Motor neuron (in vitro differentiated cells): ENCODE data around the gene BTBD9. TPM values are rescaled to one million over a fixed set of nuclear protein-coding genes. Genes with fewer than 3 reads are reported as not detected.

Source experiments
- ATAC-seq, 8 experiments: fragments of 200-7000 bp; cut with Tn5 transposase; replicated peaks in 6 of 8; 2 replicates each; pipeline ENCODE4 v1.8.0; 2021; ENCODE audit warnings: mild to moderate bottlenecking in 8 of 8, moderate library complexity in 8 of 8
- H3K27ac ChIP-seq, 2 donors: fragments of 250-450 bp; sonication (Bioruptor Pico); 2 replicates each; pipeline ENCODE4 v1.9.0; 2021; ENCODE audit warnings: antibody characterized with exemption in 2 of 2, mild to moderate bottlenecking in 2 of 2, moderate library complexity in 1 of 2
- H3K4me1 ChIP-seq, 2 donors: fragments of 250-450 bp; sonication (Bioruptor Pico); replicated peaks in 1 of 2; 2 replicates each; pipeline ENCODE4 v1.6.1; 2021; ENCODE audit warnings: antibody characterized with exemption in 2 of 2, mild to moderate bottlenecking in 2 of 2, moderate library complexity in 1 of 2
- H3K4me3 ChIP-seq, 5 donors: fragments of 250-450 bp; sonication (Bioruptor Pico); 2 replicates each; pipeline ENCODE4 v1.9.0; 2021; ENCODE audit warnings: antibody characterized with exemption in 5 of 5, mild to moderate bottlenecking in 5 of 5, moderate library complexity in 4 of 5
- WGBS, 10 experiments: fragments of 450-650 bp; shearing (Covaris generic); methylation state at CpG; one replicate each; pipeline ENCODE4 v1.0.0; 2022; 5-methylcytosine and 5-hydroxymethylcytosine counted together
- in situ Hi-C, 9 experiments: fragments of 400-800 bp; cut with MboI; loops; one replicate each; pipeline ENCODE4 v1.15.0; 2021; ENCODE audit warnings: low sequenced_read_pairs in 9 of 9, low pct_unique_long_range_greater_than_20kb in 2 of 9; ENCODE audit not compliant: unreplicated experiment in 9 of 9
- total RNA-seq, 8 experiments: library from RNA; unstranded; fragments of 300-600 nt; gene quantifications; 2 replicates each; pipeline versions ENCODE4 v1.2.3 to v1.2.4, GENCODE V29; 2022

BTBD9 gene
- total RNA-seq, 8 experiments from 2014 or later, result 3.8 to 13.0 (median 9.0) TPM

- WGBS, 10 experiments, result 38 to 100% (median 81%) methylated on average over 1 to 3 of the region's 3 CpGs
- H3K4me3 ChIP-seq, result no peak overlapping the region
- no peaks in the 10 kb centered on the region for H3K4me1 ChIP-seq
- in situ Hi-C loops, result no loop called here
- ATAC-seq, result peak in 1 of 8 experiments; percentile 31
- no peak overlapping the region for H3K27ac ChIP-seq
Measured at GRCh38 chr6:38603966-38604365, 35.8 kb downstream of the BTBD9 start.

- no peak overlapping the region for H3K27ac ChIP-seq
- no peaks in the 10 kb centered on the region for H3K4me1 ChIP-seq
- in situ Hi-C loops, result no loop called here
- no peak overlapping the region for H3K4me3 ChIP-seq
- ATAC-seq, result no peak
- 50 to 100% (median 86%) methylated on average over 1 to 2 of the region's 2 CpGs; no CpG with 5 or more reads in 1 of the 10 experiments for WGBS, 10 experiments
Measured at GRCh38 chr6:38603496-38603895, 36.2 kb downstream of the BTBD9 start.

GRCh38 chr6:38599966-38600550, 39.7 kb downstream of the BTBD9 start:
- no peak overlapping the region for H3K4me3 ChIP-seq
- WGBS, 10 experiments, result 78 to 95% (median 90%) methylated on average over 1 to 4 of the region's 4 CpGs; no CpG with 5 or more reads in 3 of the 10 experiments
- in situ Hi-C loops, result no loop called here
- no peak overlapping the region for H3K27ac ChIP-seq
- H3K4me1 ChIP-seq, result no peaks in the 10 kb centered on the region
- ATAC-seq, result no peak

GRCh38 chr6:38599261-38599660, 40.5 kb downstream of the BTBD9 start:
- Histone ChIP-seq H3K27ac (no peak overlapping the region), H3K4me1 (peaks cover 0 to 2% of the 10 kb centered on the region in 2 donors), H3K4me3 (no peak overlapping the region)
- in situ Hi-C loops, result no loop called here
- no peak for ATAC-seq
- 86 to 100% (median 97%) methylated on average over 1 to 5 of the region's 5 CpGs; no CpG with 5 or more reads in 1 of the 10 experiments for WGBS, 10 experiments

GRCh38 chr6:38593998-38594665, 45.6 kb downstream of the BTBD9 start:
- H3K4me3 ChIP-seq, result no peak overlapping the region
- H3K4me1 ChIP-seq, result peaks cover 0 to 8% of the 10 kb centered on the region in 2 donors
- H3K27ac ChIP-seq, result no peak overlapping the region
- ATAC-seq, result peak in 6 of 8 experiments; percentile 22 to 67 (median 38)
- 74 to 100% (median 88%) methylated on average over 1 to 3 of the region's 3 CpGs; no CpG with 5 or more reads in 3 of the 10 experiments for WGBS, 10 experiments
- in situ Hi-C loops, result no loop called here

GRCh38 chr6:38593409-38593808, 46.3 kb downstream of the BTBD9 start:
- in situ Hi-C loops, result no loop called here

GRCh38 chr6:38591439-38591838, 48.3 kb downstream of the BTBD9 start:
- ATAC-seq, result no peak
- no peak overlapping the region for H3K4me3 ChIP-seq
- no peak overlapping the region for H3K27ac ChIP-seq
- in situ Hi-C loops, result no loop called here
- 50 to 100% (median 96%) methylated on average over 1 of the region's 1 CpG; no CpG with 5 or more reads in 2 of the 10 experiments for WGBS, 10 experiments
- peaks cover 0 to 8% of the 10 kb centered on the region in 2 donors for H3K4me1 ChIP-seq

More at GRCh38 chr6:38593409-38593808, 46.3 kb downstream of the BTBD9 start:
- no peak overlapping the region for H3K4me3 ChIP-seq
- peaks cover 0 to 8% of the 10 kb centered on the region in 2 donors for H3K4me1 ChIP-seq
- no peak for ATAC-seq
- H3K27ac ChIP-seq, result no peak overlapping the region

- peaks cover 0 to 7% of the 10 kb centered on the region in 2 donors for H3K4me1 ChIP-seq
- in situ Hi-C loops, result no loop called here
- H3K27ac ChIP-seq, result no peak overlapping the region
- H3K4me3 ChIP-seq, result no peak overlapping the region
- WGBS, 10 experiments, result 88 to 100% (median 100%) methylated on average over 1 of the region's 1 CpG; no CpG with 5 or more reads in 5 of the 10 experiments
- no peak for ATAC-seq
Measured at GRCh38 chr6:38589367-38589720, 50.4 kb downstream of the BTBD9 start.

- ATAC-seq, result peak in 2 of 8 experiments; percentile 57 to 65
- H3K27ac ChIP-seq, result no peak overlapping the region
- peaks cover 0 to 1% of the 10 kb centered on the region in 2 donors for H3K4me1 ChIP-seq
- in situ Hi-C loops, result no loop called here
- no peak overlapping the region for H3K4me3 ChIP-seq
- WGBS, 10 experiments, result 50 to 100% (median 90%) methylated on average over 1 to 2 of the region's 2 CpGs; no CpG with 5 or more reads in 3 of the 10 experiments
Measured at GRCh38 chr6:38588631-38589366, 50.9 kb downstream of the BTBD9 start.

GRCh38 chr6:38587766-38588362, 51.9 kb downstream of the BTBD9 start:
- in situ Hi-C loops, result no loop called here
- Histone ChIP-seq H3K4me3 (no peak overlapping the region), H3K27ac (no peak overlapping the region), H3K4me1 (no peaks in the 10 kb centered on the region)
- 87 to 100% (median 97%) methylated on average over 2 to 6 of the region's 6 CpGs; no CpG with 5 or more reads in 2 of the 10 experiments for WGBS, 10 experiments
- no peak for ATAC-seq

- Histone ChIP-seq H3K4me3 (no peak overlapping the region), H3K4me1 (no peaks in the 10 kb centered on the region), H3K27ac (no peak overlapping the region)
- 86 to 100% (median 97%) methylated on average over 1 to 6 of the region's 6 CpGs; no CpG with 5 or more reads in 3 of the 10 experiments for WGBS, 10 experiments
- no peak for ATAC-seq
- in situ Hi-C loops, result no loop called here
Measured at GRCh38 chr6:38586992-38587391, 52.7 kb downstream of the BTBD9 start.

- 40 to 100% (median 90%) methylated on average over 1 to 2 of the region's 2 CpGs; no CpG with 5 or more reads in 4 of the 10 experiments for WGBS, 10 experiments
Measured at GRCh38 chr6:38584731-38585130, 55.0 kb downstream of the BTBD9 start.

GRCh38 chr6:38583523-38583922, 56.2 kb downstream of the BTBD9 start:
- Histone ChIP-seq H3K4me1 (no peaks in the 10 kb centered on the region), H3K4me3 (no peak overlapping the region), H3K27ac (no peak overlapping the region)
- no peak for ATAC-seq
- in situ Hi-C loops, result no loop called here
- 70 to 100% (median 83%) methylated on average over 1 of the region's 1 CpG; no CpG with 5 or more reads in 3 of the 10 experiments for WGBS, 10 experiments

More at GRCh38 chr6:38584731-38585130, 55.0 kb downstream of the BTBD9 start:
- Histone ChIP-seq H3K4me1 (no peaks in the 10 kb centered on the region), H3K27ac (no peak overlapping the region), H3K4me3 (no peak overlapping the region)
- ATAC-seq, result no peak
- in situ Hi-C loops, result no loop called here
